ENCODE results near the gene COL26A1. TPM values are rescaled to one million over a fixed set of nuclear protein-coding genes. Genes with fewer than 3 reads are reported as not detected.

COL26A1 gene
- total and polyA plus RNA-seq, 2 of the 4 experiments (the other 2 are of a cell fraction) = not detected

- Histone ChIP-seq H3K23ac (ENCODE audit: low read depth, low read length) (no peak overlapping the region), H3K4me3 (ENCODE audit: insufficient read depth, low read depth, low read length) (no peak overlapping the region), H3K9ac (ENCODE audit: low read depth, low read length) (no peak overlapping the region), H3K18ac (ENCODE audit: low read depth, low read length) (no peak overlapping the region), H3K36me3 (ENCODE audit: control insufficient read depth, insufficient read depth, low read length) (no peaks in the 10 kb centered on the region), H2BK120ac (ENCODE audit: low read depth, low read length) (peak overlapping the region; percentile 28; the same call in 1 of the 2 replicates), H3K27ac (ENCODE audit: insufficient read depth, low read length) (no peak overlapping the region), H4K8ac (ENCODE audit: low read depth in 2 of 2, low read length in 2 of 2) (no peak overlapping the region), H4K5ac (ENCODE audit: low read depth, low read length) (no peak overlapping the region), H2BK5ac (ENCODE audit: low read depth, low read length, poor library complexity, severe bottlenecking) (no peak overlapping the region), H3K4ac (ENCODE audit: low read depth, low read length) (no peak overlapping the region), H4K20me1 (ENCODE audit: insufficient read depth, low read length) (no peaks in the 10 kb centered on the region), H4K91ac (ENCODE audit: insufficient read depth, low read depth, low read length) (no peak overlapping the region), H3K9me3 (ENCODE audit: control insufficient read depth, insufficient read depth, low read length) (peaks cover 7% of the 10 kb centered on the region), H3K4me1 (ENCODE audit: control insufficient read depth, insufficient read depth, low read length) (peaks cover 18% of the 10 kb centered on the region), H3K56ac (ENCODE audit: extremely low read depth, insufficient read depth, low read length) (no peak overlapping the region), H2AK9ac (replicated peaks; ENCODE audit: low read depth, low read length, poor library complexity) (no peak overlapping the region), H2BK15ac (ENCODE audit: low read depth, low read length) (peak overlapping the region; percentile 15; the same call in 1 of the 3 replicates), H3K27me3 (ENCODE audit: control insufficient read depth, insufficient read depth, low read length) (no peaks in the 10 kb centered on the region), H3K14ac (replicated peaks; ENCODE audit: low read depth, low read length) (no peak overlapping the region), H2AFZ (replicated peaks; ENCODE audit: low read length, poor library complexity) (no peak overlapping the region), H2BK20ac (ENCODE audit: low read depth, low read length) (peak overlapping the region; percentile 69; the same call in 1 of the 2 replicates), H3K9me1 (ENCODE audit: insufficient read depth, low read length) (peaks cover 20% of the 10 kb centered on the region), H2AK5ac (ENCODE audit: low read depth, low read length) (no peak overlapping the region), H3K4me2 (ENCODE audit: low read depth, low read length) (no peak overlapping the region), H3K79me1 (ENCODE audit: low read depth in 1 of 2, low read length in 2 of 2) (no peaks in the 10 kb centered on the region)
- BruUV-seq (replicated peaks) = no TSS peak
- ATAC-seq (ENCODE audit: low read depth) = no peak
- no peak for TF ChIP-seq MAFK (IDR thresholded peaks at IDR 0.05; ENCODE audit: low read depth, low read length)
- TF ChIP-seq FOS (IDR thresholded peaks at IDR 0.05; ENCODE audit: low read depth, low read length) = no peak
- no peak for TF ChIP-seq RAD21 (IDR thresholded peaks at IDR 0.05; ENCODE audit: low read length)
- no peak for TF ChIP-seq NFE2L2 (IDR thresholded peaks at IDR 0.05; ENCODE audit: low read depth, low read length)
- TF ChIP-seq ELK1 (IDR thresholded peaks at IDR 0.05; ENCODE audit: borderline replicate concordance, low read depth, low read length) = no peak
- TF ChIP-seq POLR2A (IDR thresholded peaks at IDR 0.05; ENCODE audit: low read depth, low read length) = no peak
- TF ChIP-seq SMC3 (IDR thresholded peaks at IDR 0.05; ENCODE audit: low read depth, low read length) = no peak
- no peak for TF ChIP-seq CEBPB (IDR thresholded peaks at IDR 0.05; ENCODE audit: low read depth, low read length)
- TF ChIP-seq MXI1 (IDR thresholded peaks at IDR 0.05; ENCODE audit: borderline replicate concordance, low read depth, low read length) = no peak
- TF ChIP-seq RFX5 (IDR thresholded peaks at IDR 0.05; ENCODE audit: low read depth, low read length) = no peak
- no peak for TF ChIP-seq CHD1 (IDR thresholded peaks at IDR 0.05; ENCODE audit: low read depth, low read length)
- TF ChIP-seq CTCF (conservative IDR thresholded peaks at IDR 0.05; ENCODE audit: low read depth, low read length) = no peak
- TF ChIP-seq RCOR1 (IDR thresholded peaks at IDR 0.05; ENCODE audit: insufficient replicate concordance, low read length) = no peak
- no peak for TF ChIP-seq MAZ (IDR thresholded peaks at IDR 0.05; ENCODE audit: borderline replicate concordance, low read depth, low read length)
- no peak for TF ChIP-seq BHLHE40 (IDR thresholded peaks at IDR 0.05; ENCODE audit: low read depth, low read length)
- no CpG with 5 or more reads among the region's 5 CpGs for WGBS, 2 experiments (ENCODE audit: extremely low coverage in 2 of 2, insufficient read length in 1 of 2)
- no peak for DNase-seq
- dilution Hi-C loops (cut with HindIII; ENCODE audit: low sequenced_read_pairs, unreplicated experiment) = no loop called here
- intact Hi-C loops (cut with micrococcal nuclease) = no loop called here
- in situ Hi-C loops (cut with MboI; ENCODE audit: low sequenced_read_pairs) = no loop called here
- POLR2A ChIA-PET (ENCODE audit: unreplicated experiment) = no interaction called here
- CTCF ChIA-PET = no interaction called here
Measured at GRCh38 chr7:101521430-101521925, 158.8 kb downstream of the COL26A1 start.
